Activated CD4-positive, alpha-beta T cell treated with anti-CD3 and anti-CD28 coated beads, Interleukin-2, amount 10 ng/mL, durations not matched to agents 7 days and 5 days (primary cell): ENCODE data around the gene ATF4. TPM values are rescaled to one million over a fixed set of nuclear protein-coding genes. Genes with fewer than 3 reads are reported as not detected.

Source experiments
- CTCF ChIA-PET: fragments of 350-600 bp; sonication (Branson Sonifier 250); formaldehyde crosslinking; loops from one replicate; lab custom pipeline; 2021; ENCODE audit warnings: antibody characterized with exemption; lab: Charles Lee
- POLR2A ChIA-PET: fragments of 350-600 bp; sonication (Branson Sonifier 250); formaldehyde crosslinking; loops from one replicate; lab custom pipeline; 2021; ENCODE audit warnings: antibody characterized with exemption; lab: Charles Lee
- DNase-seq: peaks from one replicate; pipeline ENCODE4 v3.0.0-alpha.2; 2020
- H3K27ac Mint-ChIP-seq: one replicate; pipeline ENCODE4 v1.8.0; 2021; ENCODE audit warnings: mild to moderate bottlenecking, moderate library complexity, mixed read lengths
- H3K27me3 Mint-ChIP-seq: one replicate; pipeline ENCODE4 v1.8.0; 2021; ENCODE audit warnings: mixed read lengths
- H3K36me3 Mint-ChIP-seq: one replicate; pipeline ENCODE4 v1.8.0; 2021; ENCODE audit warnings: low read depth, mixed read lengths
- H3K4me1 Mint-ChIP-seq: one replicate; pipeline ENCODE4 v1.8.0; 2021; ENCODE audit warnings: mixed read lengths
- H3K4me3 Mint-ChIP-seq: one replicate; pipeline ENCODE4 v1.8.0; 2021; ENCODE audit warnings: mild to moderate bottlenecking, moderate library complexity, mixed read lengths
- H3K9me3 Mint-ChIP-seq: one replicate; pipeline ENCODE4 v1.8.0; 2021; ENCODE audit warnings: mixed read lengths
- total RNA-seq, 2 experiments: library from RNA; stranded (reverse); gene quantifications; one replicate each; pipeline ENCODE4 v1.2.3, GENCODE V29; 2021

The ATF4 gene
- total RNA-seq, 2 experiments from 2014 or later: 372 to 437 TPM

DNA sequence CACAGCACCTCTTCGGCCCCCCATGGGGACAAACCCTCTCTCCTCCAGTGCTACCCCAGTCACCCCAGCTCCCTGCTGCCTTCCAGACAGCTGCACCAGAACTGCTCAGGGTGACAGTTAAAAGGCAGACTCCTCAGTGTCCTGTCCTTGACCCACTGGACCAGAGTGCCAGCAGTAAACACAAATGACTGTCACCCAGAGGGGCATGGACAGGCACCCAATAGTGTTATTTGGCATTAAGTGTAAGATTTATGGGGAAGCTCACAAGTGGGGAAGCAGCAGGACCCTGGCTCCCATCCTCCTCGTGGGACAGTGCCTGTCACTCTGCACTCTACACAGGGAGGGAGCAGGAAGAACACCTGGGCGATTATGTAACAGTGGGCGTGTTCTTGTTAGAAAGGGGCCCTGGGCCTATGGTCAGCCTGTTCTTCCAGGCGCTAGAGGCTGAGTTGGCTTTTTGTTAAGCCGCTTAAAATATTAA, 7.2 kb downstream of the ATF4 start:
- no peaks in the 10 kb centered on the region for H3K9me3 Mint-ChIP-seq
- H3K4me1 Mint-ChIP-seq: peaks cover 90% of the 10 kb centered on the region
- peaks cover 71% of the 10 kb centered on the region for H3K36me3 Mint-ChIP-seq
- peak overlapping the region; percentile 73 for H3K27ac Mint-ChIP-seq
- DNase-seq: no peak
- ChIA-PET POLR2A (no interaction called here), CTCF (interaction anchor here (1.5 to 11.4 kb wide), 2 partner anchors 12 to 32 kb away, joined by 8 to 216 read pairs; partner anchors contain the start of gene MIEF1)
- no peak overlapping the region for H3K4me3 Mint-ChIP-seq
- H3K27me3 Mint-ChIP-seq: no peaks in the 10 kb centered on the region

GRCh38 chr22:39528080-39528661, 7.8 kb downstream of the ATF4 start:
- no peak for DNase-seq
- H3K4me1 Mint-ChIP-seq: peaks cover 85% of the 10 kb centered on the region
- H3K27ac Mint-ChIP-seq: peak overlapping the region; percentile 80
- CTCF ChIA-PET: interaction anchor here (0.6 to 11.4 kb wide), 23 partner anchors 8 to 658 kb away, joined by 3 to 216 read pairs (median 6); partner anchors contain the start of genes ATF4, CBX7, MIEF1 and RPL3
- H3K27me3 Mint-ChIP-seq: no peaks in the 10 kb centered on the region
- POLR2A ChIA-PET: interaction anchor here (1.2 kb wide), 1 partner anchor 8 kb away, joined by 7 read pairs; the partner anchor contains the start of gene ATF4
- H3K36me3 Mint-ChIP-seq: peaks cover 64% of the 10 kb centered on the region
- H3K4me3 Mint-ChIP-seq: peak overlapping the region; percentile 2
- H3K9me3 Mint-ChIP-seq: no peaks in the 10 kb centered on the region

GRCh38 chr22:39528681-39529486, 8.5 kb downstream of the ATF4 start:
- DNase-seq: peak; percentile 93
- H3K9me3 Mint-ChIP-seq: no peaks in the 10 kb centered on the region
- H3K27ac Mint-ChIP-seq: peak overlapping the region; percentile 80
- H3K36me3 Mint-ChIP-seq: peaks cover 59% of the 10 kb centered on the region
- ChIA-PET POLR2A (interaction anchor here (0.6 to 1.2 kb wide), 3 partner anchors 9 to 210 kb away, joined by 4 to 7 read pairs (median 6); partner anchors contain the start of genes ATF4, RPL3 and TAB1), CTCF (interaction anchor here (0.6 to 11.4 kb wide), 47 partner anchors 9 to 820 kb away, joined by 3 to 216 read pairs (median 5); partner anchors contain the start of genes ATF4, CBX7, FAM83F and MIEF1)
- peak overlapping the region; percentile 52 for H3K4me3 Mint-ChIP-seq
- no peaks in the 10 kb centered on the region for H3K27me3 Mint-ChIP-seq
- peaks cover 86% of the 10 kb centered on the region for H3K4me1 Mint-ChIP-seq

DNA sequence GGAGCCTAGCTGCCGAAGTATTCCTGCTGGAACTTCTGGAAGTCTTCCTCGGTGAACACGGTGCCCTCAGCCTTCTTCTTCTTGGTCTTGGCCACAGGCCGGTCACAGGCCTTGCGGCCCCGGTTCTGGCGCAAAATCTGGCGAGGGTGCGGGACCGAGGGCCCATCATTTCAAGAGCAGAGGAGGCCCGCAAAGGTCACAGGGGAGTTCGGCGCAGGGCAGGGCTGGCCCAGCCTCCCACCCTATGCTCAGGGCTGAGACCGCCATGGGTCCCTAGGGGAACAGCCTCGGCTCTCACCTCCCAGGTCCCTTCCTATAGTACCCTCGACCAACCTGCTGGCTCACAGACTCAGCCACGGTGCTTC, 9.1 kb downstream of the ATF4 start:
- Mint-ChIP-seq H3K4me3 (peak overlapping the region; percentile 52), H3K9me3 (no peaks in the 10 kb centered on the region), H3K27ac (peak overlapping the region; percentile 80), H3K4me1 (peaks cover 86% of the 10 kb centered on the region), H3K27me3 (no peaks in the 10 kb centered on the region), H3K36me3 (peaks cover 55% of the 10 kb centered on the region)
- CTCF ChIA-PET: interaction anchor here (0.6 to 11.4 kb wide), 37 partner anchors 9 to 819 kb away, joined by 3 to 216 read pairs (median 5); partner anchors contain the start of genes ATF4, CBX7, MIEF1 and RPL3
- DNase-seq: no peak
- POLR2A ChIA-PET: interaction anchor here (1.0 to 1.2 kb wide), 2 partner anchors 10 to 210 kb away, joined by 6 to 7 read pairs; partner anchors contain the start of genes ATF4 and RPL3

- DNase-seq: no peak
- Mint-ChIP-seq H3K4me1 (peaks cover 80% of the 10 kb centered on the region), H3K36me3 (peaks cover 49% of the 10 kb centered on the region), H3K4me3 (peak overlapping the region; percentile 11), H3K9me3 (no peaks in the 10 kb centered on the region), H3K27ac (no peak overlapping the region), H3K27me3 (no peaks in the 10 kb centered on the region)
- ChIA-PET POLR2A (interaction anchor here (0.6 kb wide), 1 partner anchor 28 kb away, joined by 4 read pairs; the partner anchor contains the start of gene MIEF1), CTCF (interaction anchor here (0.6 to 11.4 kb wide), 13 partner anchors 8 to 1376 kb away, joined by 3 to 216 read pairs (median 9); partner anchors contain the start of genes ATF4, MIEF1 and TAB1)
These were observed 9.8 kb downstream of the ATF4 start for GRCh38 chr22:39530116-39530515.

DNA sequence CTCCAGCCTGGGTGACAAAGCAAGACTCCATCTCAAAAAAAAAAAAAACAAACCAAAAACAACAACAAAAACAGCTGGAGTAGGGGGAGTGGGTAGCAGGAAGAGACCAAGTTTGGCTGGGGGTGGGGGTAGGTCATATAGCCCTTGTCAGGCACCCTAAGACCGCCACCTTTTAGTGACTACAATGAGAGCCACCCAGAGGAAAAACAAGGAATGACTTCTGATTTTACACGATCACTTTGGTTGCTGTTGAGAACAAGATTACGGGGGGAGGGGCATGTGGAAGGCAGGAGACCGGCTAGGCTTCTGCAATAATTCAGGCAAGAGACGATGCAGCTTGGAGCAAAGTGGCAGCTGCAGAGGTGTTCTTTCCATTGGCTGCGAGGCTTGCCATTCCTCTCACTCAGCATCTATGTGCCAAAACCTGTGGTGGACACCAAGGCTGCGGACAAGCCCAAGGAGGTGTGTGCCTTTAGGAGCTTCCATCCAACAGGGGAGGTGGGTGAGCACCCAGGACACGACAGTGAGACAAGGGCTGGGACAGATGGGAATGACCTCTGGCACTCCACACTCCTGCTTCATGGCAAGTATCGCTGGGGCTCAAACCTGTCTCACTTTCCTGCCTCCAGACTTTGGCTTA, 10.4 kb downstream of the ATF4 start:
- Mint-ChIP-seq H3K4me1 (peaks cover 73% of the 10 kb centered on the region), H3K4me3 (peak overlapping the region; percentile 85), H3K27me3 (no peaks in the 10 kb centered on the region), H3K36me3 (peaks cover 43% of the 10 kb centered on the region), H3K9me3 (no peaks in the 10 kb centered on the region), H3K27ac (peak overlapping the region; percentile 76)
- POLR2A ChIA-PET: no interaction called here
- CTCF ChIA-PET: interaction anchor here (0.7 to 11.4 kb wide), 10 partner anchors 11 to 1375 kb away, joined by 3 to 216 read pairs (median 12); partner anchors contain the start of genes ATF4, MIEF1 and TAB1
- no peak for DNase-seq

GRCh38 chr22:39532215-39533073, 12.1 kb downstream of the ATF4 start, which contains the start of gene RPS19BP1:
Gene RPS19BP1, minus strand, starts transcription at chr22:39532748. Its CDS starts 10 bp downstream, at chr22:39532738.
- peak within 1 kb of the TSS; percentile 89 for H3K27ac Mint-ChIP-seq
- H3K9me3 Mint-ChIP-seq: no peaks in the 10 kb centered on the region
- peaks cover 34% of the 10 kb centered on the region for H3K36me3 Mint-ChIP-seq
- H3K4me3 Mint-ChIP-seq: peak within 1 kb of the TSS; percentile 85
- POLR2A ChIA-PET: no interaction called here
- no peaks in the 10 kb centered on the region for H3K27me3 Mint-ChIP-seq
- peaks cover 60% of the 10 kb centered on the region for H3K4me1 Mint-ChIP-seq
- peak; percentile 100 for DNase-seq
- CTCF ChIA-PET: interaction anchor here (1.6 to 11.4 kb wide), 4 partner anchors 16 to 493 kb away, joined by 3 to 216 read pairs (median 32); partner anchors contain the start of gene MIEF1

GRCh38 chr22:39534092-39534506, 13.7 kb downstream of the ATF4 start:
- H3K4me1 Mint-ChIP-seq: peaks cover 44% of the 10 kb centered on the region
- no peak overlapping the region for H3K4me3 Mint-ChIP-seq
- DNase-seq: no peak
- no peaks in the 10 kb centered on the region for H3K27me3 Mint-ChIP-seq
- CTCF ChIA-PET: interaction anchor here (0.6 to 4.5 kb wide), 26 partner anchors 10 to 693 kb away, joined by 3 to 57 read pairs (median 5); partner anchors contain the start of gene TNRC6B
- H3K36me3 Mint-ChIP-seq: peaks cover 27% of the 10 kb centered on the region
- H3K27ac Mint-ChIP-seq: peak overlapping the region; percentile 22
- H3K9me3 Mint-ChIP-seq: no peaks in the 10 kb centered on the region
- POLR2A ChIA-PET: no interaction called here

DNA sequence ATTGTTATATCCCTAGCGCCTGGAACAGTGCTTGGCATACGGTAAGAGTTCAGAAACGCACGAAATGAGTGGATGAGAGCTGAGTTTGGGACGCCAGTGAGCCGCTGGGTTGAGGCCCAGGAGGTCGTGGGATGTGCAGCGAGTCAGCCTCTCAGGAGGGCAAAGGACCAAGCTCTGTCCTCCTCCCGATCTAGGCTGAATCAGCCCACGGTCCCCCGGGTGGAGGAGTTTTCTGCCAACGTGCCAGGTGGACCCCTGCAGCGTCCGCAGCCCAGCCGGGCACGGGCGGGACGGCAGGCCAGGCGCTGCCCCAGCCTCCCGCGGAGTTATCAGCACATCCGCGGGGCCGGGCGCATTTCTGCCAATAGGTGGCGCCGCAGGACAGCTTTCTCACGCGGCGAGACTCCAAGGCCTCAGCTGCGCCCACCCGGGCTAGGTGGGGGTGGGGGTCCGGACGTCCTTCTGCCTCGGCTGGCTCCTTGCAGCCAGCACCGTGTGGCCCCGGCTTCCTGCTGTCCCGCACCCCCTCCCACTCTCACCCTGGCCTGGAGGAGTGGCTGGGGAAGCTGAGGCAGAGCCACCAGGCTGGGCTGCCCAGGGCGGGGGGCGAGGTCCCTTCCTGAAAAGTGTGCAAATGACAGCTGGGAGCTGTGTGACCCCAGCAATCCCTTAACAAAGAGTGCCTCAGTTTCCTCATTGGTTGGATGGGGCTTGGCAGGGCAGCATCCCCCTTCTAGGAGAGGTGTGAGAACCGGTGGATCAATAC, 14.4 kb downstream of the ATF4 start:
- no peak overlapping the region for H3K4me3 Mint-ChIP-seq
- ChIA-PET CTCF (interaction anchor here (0.5 to 4.5 kb wide), 34 partner anchors 8 to 692 kb away, joined by 3 to 57 read pairs (median 4); partner anchors contain the start of gene TNRC6B), POLR2A (no interaction called here)
- peak overlapping the region; percentile 22 for H3K27ac Mint-ChIP-seq
- H3K36me3 Mint-ChIP-seq: peaks cover 21% of the 10 kb centered on the region
- H3K27me3 Mint-ChIP-seq: no peaks in the 10 kb centered on the region
- H3K4me1 Mint-ChIP-seq: peaks cover 37% of the 10 kb centered on the region
- no peaks in the 10 kb centered on the region for H3K9me3 Mint-ChIP-seq
- DNase-seq: peak; percentile 82

- H3K27ac Mint-ChIP-seq: no peak overlapping the region
- ChIA-PET POLR2A (no interaction called here), CTCF (interaction anchor here (0.5 to 4.5 kb wide), 25 partner anchors 8 to 520 kb away, joined by 3 to 57 read pairs (median 4); no protein-coding TSS in a partner anchor)
- peaks cover 16% of the 10 kb centered on the region for H3K36me3 Mint-ChIP-seq
- no peak overlapping the region for H3K4me3 Mint-ChIP-seq
- no peaks in the 10 kb centered on the region for H3K9me3 Mint-ChIP-seq
- peaks cover 31% of the 10 kb centered on the region for H3K4me1 Mint-ChIP-seq
- DNase-seq: no peak
- no peaks in the 10 kb centered on the region for H3K27me3 Mint-ChIP-seq
These were observed 15.0 kb downstream of the ATF4 start for GRCh38 chr22:39535357-39535725.
